Endothelial cell of umbilical vein (primary cell): ENCODE measurements around the gene P2RY8. TPM values are rescaled to one million over a fixed set of nuclear protein-coding genes. Genes with fewer than 3 reads are reported as not detected.
"Not testable (repeated sequence)": the region's sequence is repeated elsewhere in the genome, so short reads cannot be mapped to it uniquely, and the experiment has no call there.

Experiments
- BruUV-seq: library from RNA; stranded (reverse); fragments of 400-500 nt; replicated peaks from 2 replicates; lab custom pipeline; 2021; lab: Mats Ljungman, UMichigan
- CTCF ChIA-PET: fragments of 300-600, 350-600 bp; sonication (Branson Sonifier 250); formaldehyde crosslinking; loops from one replicate; lab custom pipeline; 2021; ENCODE audit warnings: antibody characterized with exemption, inconsistent platforms; lab: Charles Lee
- POLR2A ChIA-PET: fragments of 300-600, 350-600 bp; sonication (Branson Sonifier 250); formaldehyde crosslinking; loops from one replicate; lab custom pipeline; 2021; ENCODE audit warnings: antibody characterized with exemption, inconsistent platforms; lab: Charles Lee
- DNase-seq: peaks from one replicate; pipeline ENCODE4 v3.0.0-alpha.2; 2011; ENCODE audit warnings: low read depth, low spot score
- FAIRE-seq: peaks from 2 replicates; lab custom pipeline; 2011; peaks lifted over from hg19 to GRCh38; lab: Jason Lieb, UNC
- H2AFZ ChIP-seq: 2 replicates; pipeline ENCODE4 v1.6.0; 2012; ENCODE audit warnings: low read depth, low read length, control low read depth, inconsistent platforms
- H3K27ac ChIP-seq: 2 replicates; pipeline ENCODE4 v1.5.1; 2011; ENCODE audit warnings: low read depth, mild to moderate bottlenecking, control low read depth, low read length, moderate library complexity; ENCODE audit not compliant: insufficient read depth
- H3K27me3 ChIP-seq, 2 experiments: 2 replicates each; pipeline versions ENCODE4 v1.6.0 to v1.6.1; 2011; ENCODE audit warnings: low read length in 2 of 2, mixed read lengths in 1 of 2; ENCODE audit not compliant: control insufficient read depth in 2 of 2, insufficient read depth in 2 of 2
- H3K36me3 ChIP-seq, 2 experiments: 2 replicates in 1 of 2; 3 replicates in 1 of 2; pipeline ENCODE4 v1.5.1; 2011; ENCODE audit warnings: low read length in 2 of 2, mild to moderate bottlenecking in 1 of 2, moderate library complexity in 1 of 2; ENCODE audit not compliant: control insufficient read depth in 2 of 2, insufficient read depth in 2 of 2; ENCODE audit errors: extremely low read depth in 1 of 2
- H3K4me1 ChIP-seq: 3 replicates; pipeline ENCODE4 v1.5.1; 2011; ENCODE audit warnings: mild to moderate bottlenecking, low read length; ENCODE audit not compliant: control insufficient read depth, insufficient read depth; ENCODE audit errors: extremely low read depth
- H3K4me2 ChIP-seq: 2 replicates; pipeline ENCODE4 v1.6.1; 2011; ENCODE audit warnings: low read length, control low read depth, mixed read lengths; ENCODE audit not compliant: insufficient read depth
- H3K4me3 ChIP-seq, 3 experiments: fragments of 200-600 bp in 1 of 3; sonication (generic), shearing (Covaris generic) in 1 of 3; replicated peaks in 1 of 3; 2 replicates each; pipeline ENCODE4 v1.5.1; 2011 to 2016; ENCODE audit warnings: control low read depth in 3 of 3, low read length in 3 of 3, mild to moderate bottlenecking in 2 of 3, inconsistent platforms in 1 of 3, low read depth in 1 of 3, moderate library complexity in 1 of 3; ENCODE audit not compliant: insufficient read depth in 1 of 3
- H3K79me2 ChIP-seq: 2 replicates; pipeline ENCODE4 v1.6.0; 2012; ENCODE audit warnings: low read length, inconsistent platforms; ENCODE audit not compliant: control insufficient read depth, insufficient read depth
- H3K9ac ChIP-seq: replicated peaks from 2 replicates; pipeline ENCODE3; 2011; ENCODE audit warnings: low read length, control low read depth; ENCODE audit not compliant: insufficient read depth; ENCODE audit errors: extremely low read depth
- H3K9me1 ChIP-seq: replicated peaks from 3 replicates; pipeline ENCODE4 v1.6.0; 2011; ENCODE audit warnings: mild to moderate bottlenecking, low read length; ENCODE audit not compliant: control insufficient read depth, insufficient read depth; ENCODE audit errors: extremely low read depth
- H3K9me3 ChIP-seq: replicated peaks from 2 replicates; pipeline ENCODE4 v1.5.1; 2012; ENCODE audit warnings: low read length, inconsistent platforms; ENCODE audit not compliant: control insufficient read depth, insufficient read depth
- H4K20me1 ChIP-seq: replicated peaks from 2 replicates; pipeline ENCODE3; 2011; ENCODE audit warnings: mild to moderate bottlenecking, low read length; ENCODE audit not compliant: control insufficient read depth, insufficient read depth; ENCODE audit errors: extremely low read depth
- CTCF ChIP-seq, 2 donors: IDR thresholded peaks; 1 replicate in 1 of 2; 2 replicates in 1 of 2; pipeline ENCODE4 v1.5.1; 2011; ENCODE audit warnings: low read length in 2 of 2, mild to moderate bottlenecking in 2 of 2, moderate library complexity in 2 of 2, control low read depth in 1 of 2, inconsistent platforms in 1 of 2, low read depth in 1 of 2; ENCODE audit not compliant: insufficient read depth in 1 of 2; ENCODE audit errors: extremely low read depth in 1 of 2
- EZH2 ChIP-seq: IDR thresholded peaks from 2 replicates; pipeline ENCODE4 v1.6.1; 2012; ENCODE audit warnings: borderline replicate concordance, low read depth, mild to moderate bottlenecking, moderate library complexity, low read length, inconsistent platforms; ENCODE audit not compliant: severe bottlenecking
- FOS ChIP-seq: IDR thresholded peaks from 2 replicates; pipeline ENCODE4 v1.6.1; 2011; ENCODE audit warnings: mild to moderate bottlenecking, low read length, moderate library complexity, borderline replicate concordance; ENCODE audit not compliant: insufficient read depth
- GATA2 ChIP-seq: IDR thresholded peaks from 2 replicates; pipeline ENCODE4 v1.7.0; 2011; ENCODE audit warnings: low read depth, mild to moderate bottlenecking, moderate library complexity, mixed read lengths, low read length; ENCODE audit not compliant: insufficient read length, insufficient read depth
- JUN ChIP-seq: IDR thresholded peaks from 2 replicates; pipeline ENCODE4 v1.6.1; 2011; ENCODE audit warnings: borderline replicate concordance, low read depth; ENCODE audit not compliant: insufficient read length, insufficient read depth
- MYC ChIP-seq: IDR thresholded peaks from one replicate; pipeline ENCODE4 v1.6.1; 2011; ENCODE audit warnings: mild to moderate bottlenecking, low read depth, low read length
- POLR2A ChIP-seq: IDR thresholded peaks from 2 replicates; pipeline ENCODE4 v1.6.1; 2012; ENCODE audit warnings: low read depth, mild to moderate bottlenecking, control low read depth, low read length
- POLR2AphosphoS5 ChIP-seq: IDR thresholded peaks from 2 replicates; pipeline ENCODE4 v1.6.1; 2012; ENCODE audit warnings: low read depth, mild to moderate bottlenecking, control low read depth, low read length, moderate library complexity; ENCODE audit not compliant: insufficient read depth
- dilution Hi-C: fragments of 300-500 bp; cut with MboI; formaldehyde crosslinking; loops from one replicate; pipeline ENCODE4 v1.15.0; 2019; ENCODE audit warnings: low sequenced_read_pairs; ENCODE audit not compliant: extremely low pct_ligation_motif_present
- intact Hi-C: fragments of 100-400 bp; cut with micrococcal nuclease; formaldehyde crosslinking; loops from one replicate; pipeline ENCODE4 v1.10.0; 2022
- polyA plus RNA-seq, 4 experiments: library from polyadenylated mRNA; depleted of rRNA in 3 of 4; stranded (reverse) in 3 of 4; unstranded in 1 of 4; fragments of >200 nt; gene quantifications; 2 replicates each; pipeline versions ENCODE4 v1.2.1 to v1.2.3, GENCODE V29; 2011 to 2012; ENCODE audit warnings: missing spikeins in 1 of 4
- total RNA-seq: library from RNA; stranded (reverse); gene quantifications from 2 replicates; pipeline ENCODE4 v1.2.3, GENCODE V29; 2021
- TF ChIP-seq, protein P1 (sequence below): IDR thresholded peaks from 2 replicates; pipeline ENCODE4 v1.6.1; 2011; ENCODE audit not compliant: insufficient read depth, insufficient read length

P2RY8 gene
- total and polyA plus RNA-seq, 2 donors (not counting 3 experiments of a cell fraction or from before 2014, with no cell fraction given) = not detected

GRCh38 chrX:1564750-1565683 is 28.0 kb upstream of the P2RY8 start:
- TF ChIP-seq CTCF (IDR thresholded peaks at IDR 0.05; ENCODE audit: extremely low read depth in 1 of 2, insufficient read depth in 1 of 2, low read depth in 1 of 2, low read length in 2 of 2) (no peak), MYC (no peak), EZH2 (no peak), GATA2 (no peak), POLR2A (no peak), FOS (no peak), JUN (no peak), POLR2AphosphoS5 (no peak)
- TF ChIP-seq, protein P1, sequence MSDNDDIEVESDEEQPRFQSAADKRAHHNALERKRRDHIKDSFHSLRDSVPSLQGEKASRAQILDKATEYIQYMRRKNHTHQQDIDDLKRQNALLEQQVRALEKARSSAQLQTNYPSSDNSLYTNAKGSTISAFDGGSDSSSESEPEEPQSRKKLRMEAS = no peak
- Histone ChIP-seq H3K9ac (no peak overlapping the region), H3K36me3 (no peaks in the 10 kb centered on the region), H4K20me1 (no peaks in the 10 kb centered on the region), H3K79me2 (no peaks in the 10 kb centered on the region), H3K27ac (no peak overlapping the region), H3K4me2 (no peak overlapping the region), H3K27me3 (no peaks in the 10 kb centered on the region), H3K4me3 (no peak overlapping the region), H3K4me1 (no peaks in the 10 kb centered on the region), H3K9me3 (no peaks in the 10 kb centered on the region), H2AFZ (no peak overlapping the region), H3K9me1 (no peaks in the 10 kb centered on the region)
- POLR2A ChIA-PET = no interaction called here
- intact Hi-C loops (no loop called here), dilution Hi-C loops (no loop called here)
- no peak for DNase-seq
- no TSS peak for BruUV-seq
- no peak for FAIRE-seq
- CTCF ChIA-PET = no interaction called here

GRCh38 chrX:1564077-1564476 is 27.1 kb upstream of the P2RY8 start:
- intact Hi-C loops, H3K27ac ChIP-seq, dilution Hi-C loops, DNase-seq, FAIRE-seq, H3K36me3 ChIP-seq, POLR2A ChIA-PET, H2AFZ ChIP-seq, H3K4me1 ChIP-seq, H3K4me3 ChIP-seq, H3K9me1 ChIP-seq, BruUV-seq, H3K27me3 ChIP-seq, CTCF ChIA-PET, H3K79me2 ChIP-seq, H3K9me3 ChIP-seq, H3K9ac ChIP-seq, H4K20me1 ChIP-seq, H3K4me2 ChIP-seq: not testable (repeated sequence)
